Sigmoid colon (tissue), 7 donors: ENCODE results near the gene DHDDS. TPM values are rescaled to one million over a fixed set of nuclear protein-coding genes. Genes with fewer than 3 reads are reported as not detected.

Experiments used
- DNase-seq: peaks from one replicate; pipeline ENCODE4 v3.0.0-alpha.2; 2019
- H3K27ac ChIP-seq, 4 donors: fragments of 200-600 bp; sonication (generic); one replicate each; pipeline ENCODE4 v1.5.1; 2016 to 2019; ENCODE audit warnings: mild to moderate bottlenecking in 1 of 4
- H3K27me3 ChIP-seq, 3 donors: fragments of 200-600 bp; sonication (generic); one replicate each; pipeline ENCODE4 v1.5.1; 2019; ENCODE audit warnings: mild to moderate bottlenecking in 1 of 3
- H3K36me3 ChIP-seq, 4 donors: fragments of 200-600 bp; sonication (generic); one replicate each; pipeline ENCODE4 v1.5.1; 2016 to 2019
- H3K4me1 ChIP-seq, 4 donors: fragments of 200-600 bp; sonication (generic); one replicate each; pipeline ENCODE4 v1.5.1; 2017 to 2019
- H3K4me3 ChIP-seq, 4 donors: fragments of 200-600 bp; sonication (generic); one replicate each; pipeline ENCODE4 v1.5.1; 2017 to 2019; ENCODE audit warnings: mild to moderate bottlenecking in 2 of 4, moderate library complexity in 1 of 4
- H3K9me3 ChIP-seq, 4 donors: fragments of 200-600 bp in 3 of 4; sonication (generic) in 3 of 4; one replicate each; pipeline versions ENCODE4 v1.5.1 to v1.6.1; 2013 to 2019
- EP300 ChIP-seq, 4 donors: sonication (generic); formaldehyde crosslinking; IDR thresholded peaks; one replicate each; pipeline ENCODE4 v1.6.1; 2017; ENCODE audit warnings: antibody characterized with exemption in 4 of 4
- POLR2A ChIP-seq, 2 donors: fragments of 450-650 bp; IDR thresholded peaks; one replicate each; pipeline ENCODE4 v1.6.1; 2016; ENCODE audit warnings: antibody characterized with exemption in 2 of 2, mild to moderate bottlenecking in 2 of 2, moderate library complexity in 2 of 2
- POLR2AphosphoS5 ChIP-seq, 4 donors: sonication (generic); formaldehyde crosslinking; IDR thresholded peaks; one replicate each; pipeline ENCODE4 v1.6.1; 2017; ENCODE audit warnings: antibody characterized with exemption in 4 of 4
- WGBS, 2 donors: extraction: QIAGEN DNeasy Blood & Tissue Kit; methylation state at CpG; one replicate each; pipeline ENCODE4 v1.1.7; 2013; 5-methylcytosine and 5-hydroxymethylcytosine counted together
- intact Hi-C: fragments of 100-400 bp; cut with DNase I; formaldehyde crosslinking; loops from one replicate; pipeline ENCODE4 v1.15.1; 2023
- polyA plus RNA-seq, 3 donors: library from polyadenylated mRNA; stranded (reverse); fragments of 200-250 nt; gene quantifications; one replicate each; pipeline ENCODE4 v1.2.3, GENCODE V29; 2013
- total RNA-seq, 4 donors: library from RNA; depleted of rRNA; stranded (reverse); fragments of >200 nt; gene quantifications; one replicate each; pipeline ENCODE4 v1.1.0, GENCODE V29; 2016
- TF ChIP-seq, protein P1 (sequence below), 4 experiments: fragments of 450-650 bp in 3 of 4; fragments of 200-600 bp in 1 of 4; IDR thresholded peaks; one replicate each; pipeline ENCODE4 v1.5.1; 2016 to 2019; ENCODE audit warnings: antibody characterized with exemption in 4 of 4, mild to moderate bottlenecking in 3 of 4, moderate library complexity in 2 of 4
- donor health status: healthy with polysubstance abuse.
- donor health status: Bipolar disorder and iron deficiency.
- donor health status: healthy.

Gene DHDDS
- total and polyA plus RNA-seq, 7 donors: 16.6 to 64.3 (median 33.5) TPM

DNA sequence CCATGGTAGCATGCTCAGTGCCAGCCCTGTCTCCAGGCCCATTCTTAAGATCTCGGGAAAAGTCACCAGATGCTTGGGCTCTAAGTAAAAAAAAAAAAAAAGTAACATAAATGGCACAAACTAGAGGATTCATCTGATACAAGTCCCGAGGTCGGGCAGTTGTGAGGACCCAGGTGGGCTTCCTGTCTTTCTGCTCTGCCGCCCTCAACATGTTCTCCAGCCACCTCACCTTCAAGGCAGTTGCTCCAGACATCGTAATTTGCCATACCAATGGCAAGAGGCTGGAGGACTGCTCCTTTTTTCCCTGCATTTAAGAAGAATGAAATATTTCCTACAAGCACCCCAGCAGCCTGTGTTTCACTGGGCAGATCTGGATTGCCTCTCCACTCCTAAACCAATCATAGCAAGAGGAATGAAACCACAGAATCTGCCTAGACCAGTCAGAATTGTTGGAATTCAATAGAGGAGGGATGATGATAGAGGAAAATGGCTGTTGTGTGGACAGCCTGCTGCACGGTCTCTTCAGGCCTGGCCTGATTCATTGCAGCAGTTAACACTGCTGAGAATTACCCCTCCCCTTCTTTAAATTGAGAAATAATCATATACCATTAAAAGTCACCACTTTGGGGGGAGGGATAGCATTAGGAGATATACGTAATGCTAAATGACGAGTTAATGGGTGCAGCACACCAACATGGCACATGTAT lies 45.5 kb downstream of the DHDDS start:
- Histone ChIP-seq H3K4me1 (peaks cover 0 to 16% (median 12%) of the 10 kb centered on the region in 4 donors), H3K4me3 (no peak overlapping the region), H3K27ac (no peak overlapping the region), H3K27me3 (no peaks in the 10 kb centered on the region), H3K36me3 (peaks cover 0 to 59% (median 13%) of the 10 kb centered on the region in 4 donors), H3K9me3 (no peaks in the 10 kb centered on the region)
- intact Hi-C loops: no loop called here
- 78 to 86% methylated on average over 8 of the region's 8 CpGs for WGBS, 2 donors
- peak; percentile 36 for DNase-seq
- TF ChIP-seq POLR2AphosphoS5 (IDR thresholded peaks at IDR 0.05) (no peak), POLR2A (IDR thresholded peaks at IDR 0.05) (no peak)

DNA sequence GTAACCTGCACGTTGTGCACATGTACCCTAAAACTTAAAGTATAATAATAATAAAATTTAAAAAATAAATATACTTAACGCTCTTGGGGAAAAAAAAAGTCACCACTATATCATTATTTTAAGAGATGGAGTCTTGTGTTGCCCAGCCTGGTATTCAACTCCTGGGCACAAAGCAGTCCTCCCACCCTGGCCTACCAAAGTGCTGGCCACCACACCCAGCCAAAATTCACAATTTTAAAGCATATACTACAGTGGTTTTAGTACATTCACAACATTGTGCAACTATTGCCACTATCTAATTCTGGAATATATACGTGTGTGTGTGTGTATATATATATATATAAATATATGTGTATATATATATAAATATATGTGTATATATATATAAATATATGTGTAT lies 46.0 kb downstream of the DHDDS start:
- H3K27me3 ChIP-seq: no peaks in the 10 kb centered on the region
- no peaks in the 10 kb centered on the region for H3K9me3 ChIP-seq
- peaks cover 0 to 16% (median 12%) of the 10 kb centered on the region in 4 donors for H3K4me1 ChIP-seq
- peaks cover 0 to 59% (median 13%) of the 10 kb centered on the region in 4 donors for H3K36me3 ChIP-seq
- WGBS, 2 donors: 82 to 88% methylated on average over 3 of the region's 3 CpGs
- intact Hi-C loops: no loop called here
- no peak overlapping the region for H3K27ac ChIP-seq
- peak; percentile 5 for DNase-seq
- TF ChIP-seq, protein P1, sequence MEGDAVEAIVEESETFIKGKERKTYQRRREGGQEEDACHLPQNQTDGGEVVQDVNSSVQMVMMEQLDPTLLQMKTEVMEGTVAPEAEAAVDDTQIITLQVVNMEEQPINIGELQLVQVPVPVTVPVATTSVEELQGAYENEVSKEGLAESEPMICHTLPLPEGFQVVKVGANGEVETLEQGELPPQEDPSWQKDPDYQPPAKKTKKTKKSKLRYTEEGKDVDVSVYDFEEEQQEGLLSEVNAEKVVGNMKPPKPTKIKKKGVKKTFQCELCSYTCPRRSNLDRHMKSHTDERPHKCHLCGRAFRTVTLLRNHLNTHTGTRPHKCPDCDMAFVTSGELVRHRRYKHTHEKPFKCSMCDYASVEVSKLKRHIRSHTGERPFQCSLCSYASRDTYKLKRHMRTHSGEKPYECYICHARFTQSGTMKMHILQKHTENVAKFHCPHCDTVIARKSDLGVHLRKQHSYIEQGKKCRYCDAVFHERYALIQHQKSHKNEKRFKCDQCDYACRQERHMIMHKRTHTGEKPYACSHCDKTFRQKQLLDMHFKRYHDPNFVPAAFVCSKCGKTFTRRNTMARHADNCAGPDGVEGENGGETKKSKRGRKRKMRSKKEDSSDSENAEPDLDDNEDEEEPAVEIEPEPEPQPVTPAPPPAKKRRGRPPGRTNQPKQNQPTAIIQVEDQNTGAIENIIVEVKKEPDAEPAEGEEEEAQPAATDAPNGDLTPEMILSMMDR (IDR thresholded peaks at IDR 0.05): no peak
- no peak for TF ChIP-seq EP300 (IDR thresholded peaks at IDR 0.05)
- TF ChIP-seq POLR2A (IDR thresholded peaks at IDR 0.05): no peak
- no peak for TF ChIP-seq POLR2AphosphoS5 (IDR thresholded peaks at IDR 0.05)
- H3K4me3 ChIP-seq: no peak overlapping the region

- Histone ChIP-seq H3K9me3 (no peaks in the 10 kb centered on the region), H3K36me3 (peaks cover 0 to 52% (median 13%) of the 10 kb centered on the region in 4 donors), H3K4me1 (peaks cover 0 to 8% (median 4%) of the 10 kb centered on the region in 4 donors), H3K27me3 (no peaks in the 10 kb centered on the region), H3K4me3 (no peak overlapping the region), H3K27ac (no peak overlapping the region)
- no peak for DNase-seq
- 93 to 95% methylated on average over 6 of the region's 6 CpGs for WGBS, 2 donors
- intact Hi-C loops: no loop called here
- TF ChIP-seq, protein P1 (IDR thresholded peaks at IDR 0.05): no peak
- TF ChIP-seq POLR2AphosphoS5 (IDR thresholded peaks at IDR 0.05): no peak
- no peak for TF ChIP-seq POLR2A (IDR thresholded peaks at IDR 0.05)
- TF ChIP-seq EP300 (IDR thresholded peaks at IDR 0.05): no peak
These were observed 46.9 kb downstream of the DHDDS start for GRCh38 chr1:26478988-26479387.

DNA sequence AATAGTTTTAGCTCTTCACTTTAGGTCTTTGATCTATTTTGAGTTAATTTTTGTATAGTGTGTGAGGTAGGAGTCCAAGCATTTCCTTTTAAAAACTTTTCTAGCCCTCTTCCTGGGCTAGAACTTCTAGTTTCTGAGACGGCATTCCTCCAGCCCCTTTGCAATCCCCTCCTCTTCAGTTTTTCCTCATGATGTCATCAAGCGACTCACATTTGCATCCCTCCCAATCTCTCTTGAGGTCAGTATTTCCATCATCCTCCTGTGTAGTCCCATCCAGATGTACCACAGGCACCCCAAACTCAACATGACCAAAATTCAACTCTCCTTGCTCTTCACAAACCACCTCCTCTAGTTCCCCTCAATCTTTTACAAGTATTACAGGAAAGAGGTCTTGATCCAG lies 50.8 kb downstream of the DHDDS start:
- no peak for DNase-seq
- TF ChIP-seq POLR2A (IDR thresholded peaks at IDR 0.05) (no peak), EP300 (IDR thresholded peaks at IDR 0.05) (no peak), POLR2AphosphoS5 (IDR thresholded peaks at IDR 0.05) (no peak)
- TF ChIP-seq, protein P1 (IDR thresholded peaks at IDR 0.05): no peak
- Histone ChIP-seq H3K36me3 (peaks cover 0 to 21% (median 3%) of the 10 kb centered on the region in 4 donors), H3K9me3 (no peaks in the 10 kb centered on the region), H3K4me3 (no peak overlapping the region), H3K4me1 (no peaks in the 10 kb centered on the region), H3K27ac (no peak overlapping the region), H3K27me3 (no peaks in the 10 kb centered on the region)
- intact Hi-C loops: no loop called here
- WGBS, 2 donors: 88 to 94% methylated on average over 2 of the region's 2 CpGs

DNA sequence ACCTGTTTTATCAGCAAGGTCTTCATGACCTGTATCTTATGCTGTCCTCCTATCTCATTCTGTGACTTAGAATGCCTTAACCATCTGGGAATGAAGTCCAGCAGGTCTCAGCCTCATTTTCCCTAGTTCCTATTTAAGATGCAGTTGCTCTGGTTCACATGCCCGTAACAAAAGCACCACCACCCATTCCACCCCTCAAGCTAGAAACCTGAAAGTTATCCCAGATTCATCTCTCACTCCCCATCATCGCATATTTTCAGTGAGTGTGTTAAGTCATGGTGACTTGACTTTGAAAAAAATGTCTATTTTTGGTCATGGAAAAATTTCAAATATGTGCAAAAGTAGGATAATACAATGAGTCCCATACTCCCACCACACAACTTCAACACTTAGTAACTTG lies 51.9 kb downstream of the DHDDS start:
- 88 to 90% methylated on average over 2 of the region's 2 CpGs for WGBS, 2 donors

More for the DNA sequence above, 51.9 kb downstream of the DHDDS start:
- H3K4me1 ChIP-seq: no peaks in the 10 kb centered on the region
- intact Hi-C loops: no loop called here
- no peak for DNase-seq
- H3K27me3 ChIP-seq: no peaks in the 10 kb centered on the region
- H3K9me3 ChIP-seq: no peaks in the 10 kb centered on the region
- no peak overlapping the region for H3K27ac ChIP-seq
- H3K36me3 ChIP-seq: peaks cover 0 to 15% (median 3%) of the 10 kb centered on the region in 4 donors
- TF ChIP-seq POLR2AphosphoS5 (IDR thresholded peaks at IDR 0.05) (no peak), POLR2A (IDR thresholded peaks at IDR 0.05) (no peak), EP300 (IDR thresholded peaks at IDR 0.05) (no peak)
- TF ChIP-seq, protein P1 (IDR thresholded peaks at IDR 0.05): no peak
- H3K4me3 ChIP-seq: no peak overlapping the region
